Activated naive CD8-positive, alpha-beta T cell treated with anti-CD3 and anti-CD28 coated beads, Interleukin-2, amount 50 U/mL, for 24 hours (primary cell): ENCODE measurements around the gene ARMH3.
A peak's percentile ranks its signal among the peaks of the same experiment; 100 is the strongest.

Source experiments
- ATAC-seq: fragments of 150-1000 bp; cut with Tn5 transposase; one replicate; pipeline ENCODE4 v1.10.0; 2021
- DNase-seq: peaks from one replicate; pipeline ENCODE4 v3.0.0; 2021
- H3K27ac Mint-ChIP-seq: one replicate; pipeline ENCODE4 v1.8.0; 2021; ENCODE audit warnings: mild to moderate bottlenecking, mixed read lengths
- H3K27me3 Mint-ChIP-seq: one replicate; pipeline ENCODE4 v1.8.0; 2021; ENCODE audit warnings: mixed read lengths
- H3K36me3 Mint-ChIP-seq: one replicate; pipeline ENCODE4 v1.8.0; 2021; ENCODE audit warnings: low read depth, mixed read lengths
- H3K4me1 Mint-ChIP-seq: one replicate; pipeline ENCODE4 v1.8.0; 2021; ENCODE audit warnings: mixed read lengths
- H3K4me3 Mint-ChIP-seq: one replicate; pipeline ENCODE4 v1.8.0; 2021; ENCODE audit warnings: mild to moderate bottlenecking, moderate library complexity, mixed read lengths
- H3K9me3 Mint-ChIP-seq: one replicate; pipeline ENCODE4 v1.8.0; 2021; ENCODE audit warnings: mixed read lengths

ARMH3 gene

DNA sequence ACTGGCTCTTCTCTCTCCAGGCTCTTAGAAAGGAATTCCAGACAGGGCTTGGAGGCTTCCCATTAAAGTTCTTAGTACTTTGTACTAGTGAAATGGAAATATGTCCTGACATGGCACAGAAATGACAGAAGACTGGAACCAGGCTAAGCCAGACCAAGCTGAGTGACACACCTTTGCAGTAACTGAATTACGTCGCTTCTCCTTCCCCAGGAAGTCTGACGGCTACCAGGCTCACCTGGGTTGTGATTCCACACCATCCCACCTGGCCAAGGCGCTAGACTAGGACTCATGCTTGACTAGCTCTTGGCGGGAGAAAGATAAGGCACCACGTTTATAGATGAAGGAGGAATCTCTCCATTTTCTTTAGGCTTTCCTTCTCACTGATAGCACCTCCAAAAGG lies 161.7 kb downstream of the ARMH3 start:
- Mint-ChIP-seq H3K36me3 (peaks cover 2% of the 10 kb centered on the region), H3K9me3 (no peaks in the 10 kb centered on the region), H3K27me3 (no peaks in the 10 kb centered on the region), H3K27ac (no peak overlapping the region), H3K4me3 (no peak overlapping the region), H3K4me1 (peaks cover 25% of the 10 kb centered on the region)
- no peak for DNase-seq
- ATAC-seq: no peak

DNA sequence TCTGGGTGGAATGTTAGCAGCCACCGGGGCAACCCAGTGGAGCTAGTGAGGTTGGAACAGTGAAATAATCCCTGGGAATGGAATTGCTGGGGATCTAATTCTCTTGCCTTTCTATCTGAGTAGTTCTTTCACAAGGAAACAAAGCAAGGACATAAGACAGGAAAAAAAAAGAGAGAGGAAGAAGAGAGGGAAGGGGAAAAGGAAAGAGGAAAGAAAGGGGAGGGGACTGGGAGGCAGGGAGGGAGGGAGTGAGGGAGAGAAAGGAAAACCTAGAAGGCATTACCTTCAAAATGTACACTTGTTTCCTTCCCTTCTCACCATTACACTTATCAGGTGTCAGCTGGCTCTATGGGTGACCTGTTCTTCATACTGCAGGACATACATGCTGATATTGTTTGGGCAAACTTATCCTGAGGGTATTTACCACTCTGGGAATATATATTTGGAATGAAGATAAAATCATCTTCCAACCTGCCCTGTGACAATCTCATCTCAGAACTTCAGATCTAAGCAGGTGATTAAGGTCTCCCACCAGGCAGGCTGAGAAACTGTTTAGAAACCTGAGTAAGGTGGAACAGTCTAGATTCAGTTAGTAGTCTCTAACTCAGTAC lies 162.4 kb downstream of the ARMH3 start:
- no peaks in the 10 kb centered on the region for H3K9me3 Mint-ChIP-seq
- H3K4me3 Mint-ChIP-seq: no peak overlapping the region
- H3K27ac Mint-ChIP-seq: no peak overlapping the region

DNA sequence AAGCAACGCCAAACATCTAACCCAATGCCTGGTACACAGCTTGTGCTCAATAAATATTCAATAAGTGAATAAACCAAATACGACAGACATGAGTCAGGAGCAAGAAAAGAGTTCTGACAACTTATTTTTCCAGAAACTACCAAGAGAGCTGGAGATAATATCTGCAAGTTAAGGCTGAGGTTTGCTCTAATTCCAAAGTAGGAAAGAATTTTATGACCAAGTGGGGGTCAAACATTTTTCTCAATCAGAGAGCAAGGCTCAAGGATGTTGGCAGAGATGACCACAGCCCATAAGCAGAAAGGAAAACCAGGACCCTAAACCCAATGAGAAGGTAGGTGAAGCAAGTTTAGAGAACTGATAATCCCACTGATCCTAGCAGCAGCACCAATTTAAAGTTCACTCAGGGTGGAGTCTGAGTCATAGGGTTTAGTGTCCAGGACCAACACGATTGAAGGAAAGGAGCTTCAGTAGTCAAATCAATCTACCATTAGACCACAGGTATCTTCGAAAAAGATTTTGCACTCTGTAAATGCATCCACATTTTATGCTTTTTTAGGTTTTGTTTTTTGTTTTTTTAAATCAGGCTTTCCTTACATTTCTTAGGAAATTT lies 163.1 kb downstream of the ARMH3 start:
- Mint-ChIP-seq H3K4me3 (no peak overlapping the region), H3K4me1 (peaks cover 30% of the 10 kb centered on the region), H3K27ac (no peak overlapping the region), H3K27me3 (no peaks in the 10 kb centered on the region), H3K9me3 (no peaks in the 10 kb centered on the region), H3K36me3 (peaks cover 2% of the 10 kb centered on the region)
- ATAC-seq (no peak), DNase-seq (no peak)

More for the DNA sequence above, 162.4 kb downstream of the ARMH3 start:
- peaks cover 29% of the 10 kb centered on the region for H3K4me1 Mint-ChIP-seq
- ATAC-seq (no peak), DNase-seq (no peak)
- peaks cover 2% of the 10 kb centered on the region for H3K36me3 Mint-ChIP-seq
- no peaks in the 10 kb centered on the region for H3K27me3 Mint-ChIP-seq

- ATAC-seq: peak; percentile 61
- Mint-ChIP-seq H3K4me1 (peaks cover 12% of the 10 kb centered on the region), H3K9me3 (no peaks in the 10 kb centered on the region), H3K27me3 (no peaks in the 10 kb centered on the region), H3K27ac (no peak overlapping the region), H3K4me3 (no peak overlapping the region), H3K36me3 (peaks cover 6% of the 10 kb centered on the region)
- peak; percentile 80 for DNase-seq
Measured at GRCh38 chr10:101889256-101890210, 166.4 kb downstream of the ARMH3 start.

DNA sequence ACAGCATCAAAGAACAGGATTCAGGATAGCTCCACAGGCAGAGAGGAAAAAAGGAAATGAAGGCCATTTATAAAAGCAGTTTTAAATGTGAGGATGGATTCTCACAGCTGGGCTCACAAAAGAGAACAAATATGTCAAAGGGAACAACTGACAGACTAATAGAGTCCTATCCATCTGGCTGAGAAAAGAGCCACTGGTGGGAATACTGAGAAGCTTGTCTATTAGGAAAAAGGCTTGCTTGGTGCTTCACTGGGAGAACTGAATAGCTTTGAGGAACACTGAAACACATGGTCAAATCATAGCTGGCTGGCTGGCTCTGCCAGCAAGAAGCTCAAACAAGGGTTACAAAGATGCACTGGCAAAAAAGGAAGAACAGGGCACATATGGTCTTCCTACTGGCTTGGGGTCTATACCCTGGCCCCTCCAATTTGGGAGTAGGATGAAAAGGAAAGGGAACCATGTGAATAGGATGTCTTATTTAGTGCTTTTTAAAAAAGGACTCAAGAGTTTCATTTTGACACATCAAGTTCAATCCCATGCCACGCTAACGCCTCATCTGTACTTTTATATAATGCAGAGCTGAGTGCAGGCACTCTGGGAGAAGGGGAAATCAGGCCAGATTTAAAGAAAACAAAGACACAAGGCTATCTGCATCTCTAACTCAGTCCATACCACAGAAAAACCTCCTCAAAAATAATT lies 167.6 kb downstream of the ARMH3 start:
- no peaks in the 10 kb centered on the region for H3K9me3 Mint-ChIP-seq
- peaks cover 6% of the 10 kb centered on the region for H3K36me3 Mint-ChIP-seq
- DNase-seq: no peak
- H3K4me1 Mint-ChIP-seq: peaks cover 12% of the 10 kb centered on the region
- no peak overlapping the region for H3K4me3 Mint-ChIP-seq
- ATAC-seq: no peak
- H3K27ac Mint-ChIP-seq: no peak overlapping the region
- no peaks in the 10 kb centered on the region for H3K27me3 Mint-ChIP-seq

DNA sequence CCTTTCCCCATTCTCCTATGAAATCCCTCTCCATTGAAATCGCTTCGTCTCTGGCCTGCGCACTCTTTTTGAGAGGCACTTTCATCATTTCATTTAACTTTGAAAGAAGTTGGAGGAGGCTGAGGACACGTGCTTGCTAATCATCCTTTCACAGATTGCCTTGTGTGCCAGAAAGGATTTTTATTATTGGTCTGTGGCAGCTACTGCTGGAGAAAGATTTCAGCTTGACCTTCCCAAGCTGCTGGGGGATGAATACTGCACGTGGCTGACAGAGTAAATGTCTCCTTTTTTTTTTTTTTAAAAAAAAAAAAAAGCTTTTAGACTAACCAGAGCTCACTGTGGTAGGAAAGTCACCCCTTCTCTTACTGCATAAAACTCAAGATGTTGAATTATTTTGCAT lies 168.2 kb downstream of the ARMH3 start:
- DNase-seq (no peak), ATAC-seq (no peak)
- no peaks in the 10 kb centered on the region for H3K9me3 Mint-ChIP-seq
- no peak overlapping the region for H3K27ac Mint-ChIP-seq
- H3K36me3 Mint-ChIP-seq: peaks cover 6% of the 10 kb centered on the region
- no peaks in the 10 kb centered on the region for H3K27me3 Mint-ChIP-seq
- H3K4me1 Mint-ChIP-seq: peaks cover 12% of the 10 kb centered on the region
- H3K4me3 Mint-ChIP-seq: no peak overlapping the region

DNA sequence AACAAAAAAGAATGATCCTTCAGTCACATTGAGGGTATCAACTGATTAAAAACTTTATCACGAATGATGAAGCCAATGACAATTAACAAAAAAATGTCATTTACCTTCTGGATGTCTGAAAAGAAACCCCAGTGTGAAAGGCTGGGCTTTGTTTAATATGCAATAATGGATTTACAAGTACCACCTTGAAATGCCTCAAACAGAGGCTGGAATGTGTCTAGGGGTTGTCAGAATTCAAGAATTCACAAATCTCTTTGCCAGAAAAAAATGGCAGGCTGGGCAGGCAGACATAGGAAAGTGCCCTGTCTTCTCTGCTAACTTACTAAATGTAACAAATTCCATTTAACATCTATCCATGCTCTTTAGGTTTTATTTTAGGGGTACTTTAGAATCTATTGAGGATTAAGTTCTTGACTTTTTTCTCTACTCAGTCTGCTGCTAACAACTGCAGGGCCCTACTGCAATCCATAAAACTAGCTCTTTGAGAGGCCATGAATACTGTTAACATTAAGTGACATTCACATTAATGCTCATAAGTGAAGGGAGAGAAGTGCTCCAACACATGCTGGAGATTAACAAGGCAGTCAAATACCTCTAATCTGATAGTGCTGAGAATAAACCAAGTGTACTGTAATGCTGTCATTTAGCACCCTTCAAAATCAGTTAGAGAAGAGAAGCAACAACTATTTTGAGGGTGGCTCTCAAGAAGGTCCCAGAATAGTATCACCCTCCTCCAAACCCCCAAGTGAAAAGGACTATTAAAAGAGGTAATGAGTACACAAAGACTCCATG lies 169.3 kb downstream of the ARMH3 start:
- Mint-ChIP-seq H3K36me3 (peaks cover 6% of the 10 kb centered on the region), H3K27me3 (no peaks in the 10 kb centered on the region), H3K4me1 (peaks cover 12% of the 10 kb centered on the region), H3K27ac (no peak overlapping the region), H3K4me3 (no peak overlapping the region), H3K9me3 (no peaks in the 10 kb centered on the region)
- DNase-seq (no peak), ATAC-seq (no peak)

- Mint-ChIP-seq H3K4me3 (no peak overlapping the region), H3K36me3 (peaks cover 4% of the 10 kb centered on the region), H3K9me3 (no peaks in the 10 kb centered on the region), H3K4me1 (peaks cover 6% of the 10 kb centered on the region), H3K27me3 (no peaks in the 10 kb centered on the region), H3K27ac (no peak overlapping the region)
- no peak for DNase-seq
- ATAC-seq: no peak
Measured at GRCh38 chr10:101881036-101881774, 174.8 kb downstream of the ARMH3 start.

- H3K36me3 Mint-ChIP-seq: peaks cover 2% of the 10 kb centered on the region
- no peak for ATAC-seq
- no peak overlapping the region for H3K4me3 Mint-ChIP-seq
- peaks cover 10% of the 10 kb centered on the region for H3K4me1 Mint-ChIP-seq
- no peak overlapping the region for H3K27ac Mint-ChIP-seq
- H3K9me3 Mint-ChIP-seq: no peaks in the 10 kb centered on the region
- DNase-seq: no peak
- H3K27me3 Mint-ChIP-seq: no peaks in the 10 kb centered on the region
Measured at GRCh38 chr10:101880232-101880573, 175.8 kb downstream of the ARMH3 start.

- Mint-ChIP-seq H3K27me3 (no peaks in the 10 kb centered on the region), H3K4me3 (no peak overlapping the region), H3K27ac (no peak overlapping the region), H3K4me1 (peaks cover 13% of the 10 kb centered on the region), H3K36me3 (no peaks in the 10 kb centered on the region), H3K9me3 (no peaks in the 10 kb centered on the region)
- no peak for ATAC-seq
- DNase-seq: no peak
Measured at GRCh38 chr10:101879456-101880231, 176.3 kb downstream of the ARMH3 start.

GRCh38 chr10:101878869-101879268 lies 177.1 kb downstream of the ARMH3 start:
- H3K27ac Mint-ChIP-seq: no peak overlapping the region
- DNase-seq (no peak), ATAC-seq (no peak)
- H3K9me3 Mint-ChIP-seq: no peaks in the 10 kb centered on the region
- H3K36me3 Mint-ChIP-seq: no peaks in the 10 kb centered on the region
- H3K4me3 Mint-ChIP-seq: no peak overlapping the region
- peaks cover 13% of the 10 kb centered on the region for H3K4me1 Mint-ChIP-seq
- no peaks in the 10 kb centered on the region for H3K27me3 Mint-ChIP-seq

DNA sequence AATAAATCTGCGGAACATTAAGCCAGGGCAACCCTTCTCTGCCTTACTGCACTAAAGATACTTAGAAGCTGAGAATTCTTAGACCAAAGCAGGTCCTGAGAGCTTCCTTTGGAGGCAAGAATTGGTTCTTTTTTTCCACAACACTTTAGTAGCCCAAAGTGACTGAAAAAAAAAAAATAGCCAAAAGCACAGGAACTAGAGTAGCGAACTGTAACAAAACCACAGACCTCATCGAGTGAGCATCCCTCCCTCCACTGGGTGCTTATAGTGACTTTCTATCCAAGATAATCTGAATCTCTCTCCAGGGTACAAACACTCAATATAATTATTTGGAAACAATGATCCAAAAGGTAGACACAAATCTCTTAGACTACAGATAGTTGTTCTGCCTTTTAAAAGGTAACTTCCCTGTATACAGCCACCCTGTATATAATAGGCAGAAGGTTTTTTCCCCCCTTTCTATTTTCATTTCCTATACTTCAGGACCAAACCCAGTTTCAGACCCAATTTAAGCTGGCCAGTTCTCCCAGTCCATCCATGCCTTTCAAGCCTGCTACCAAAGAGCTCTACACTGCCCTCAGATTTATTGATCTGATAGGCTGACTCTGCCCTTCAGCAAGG lies 180.8 kb downstream of the ARMH3 start:
- Mint-ChIP-seq H3K27ac (no peak overlapping the region), H3K27me3 (no peaks in the 10 kb centered on the region), H3K36me3 (peaks cover 3% of the 10 kb centered on the region), H3K9me3 (no peaks in the 10 kb centered on the region), H3K4me1 (peaks cover 13% of the 10 kb centered on the region), H3K4me3 (no peak overlapping the region)
- ATAC-seq (no peak), DNase-seq (no peak)
